ENCODE data around the gene BCCIP.

The BCCIP gene

GRCh38 chr10:125838802-125839575, 15.6 kb downstream of the BCCIP start:
- no peaks in the 10 kb centered on the region for H3K27me3 ChIP-seq (ENCODE audit: control insufficient read depth, insufficient read depth, low read length)
- H3K36me3 ChIP-seq (ENCODE audit: control insufficient read depth, insufficient read depth, low read length), result peaks cover 40% of the 10 kb centered on the region
- no peak overlapping the region for H3K9ac ChIP-seq (ENCODE audit: low read length)
- no peak overlapping the region for H3K27ac ChIP-seq (ENCODE audit: low read depth, low read length)
- H3K4me3 ChIP-seq (ENCODE audit: low read length), result no peak overlapping the region
- H3K4me1 ChIP-seq (ENCODE audit: control insufficient read depth, insufficient read depth, low read length), result no peaks in the 10 kb centered on the region

DNA sequence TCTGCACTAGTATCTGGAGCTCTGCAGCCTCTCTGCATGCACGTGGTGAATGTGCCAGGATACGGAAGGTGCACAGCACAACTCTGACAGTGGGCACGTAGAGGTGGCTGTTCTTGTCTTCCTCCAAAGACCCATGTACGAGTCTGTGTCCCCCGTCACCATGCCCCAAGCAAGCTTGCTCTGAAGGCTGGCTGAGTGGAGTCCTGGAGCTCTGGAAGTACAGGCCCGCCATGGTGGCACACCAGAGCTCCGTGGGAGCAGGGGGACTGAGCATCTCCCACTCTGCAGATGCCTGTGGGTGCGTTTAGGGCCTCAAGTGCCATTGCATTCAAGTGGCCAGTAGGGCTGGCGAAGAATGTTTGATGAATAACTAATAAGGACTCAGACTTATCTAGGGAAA, 17.1 kb downstream of the BCCIP start:
- H3K36me3 ChIP-seq (ENCODE audit: control insufficient read depth, insufficient read depth, low read length), result peaks cover 34% of the 10 kb centered on the region
- H3K27ac ChIP-seq (ENCODE audit: low read depth, low read length), result no peak overlapping the region
- no peak overlapping the region for H3K9ac ChIP-seq (ENCODE audit: low read length)
- H3K4me1 ChIP-seq (ENCODE audit: control insufficient read depth, insufficient read depth, low read length), result no peaks in the 10 kb centered on the region
- H3K4me3 ChIP-seq (ENCODE audit: low read length), result no peak overlapping the region
- H3K27me3 ChIP-seq (ENCODE audit: control insufficient read depth, insufficient read depth, low read length), result no peaks in the 10 kb centered on the region

DNA sequence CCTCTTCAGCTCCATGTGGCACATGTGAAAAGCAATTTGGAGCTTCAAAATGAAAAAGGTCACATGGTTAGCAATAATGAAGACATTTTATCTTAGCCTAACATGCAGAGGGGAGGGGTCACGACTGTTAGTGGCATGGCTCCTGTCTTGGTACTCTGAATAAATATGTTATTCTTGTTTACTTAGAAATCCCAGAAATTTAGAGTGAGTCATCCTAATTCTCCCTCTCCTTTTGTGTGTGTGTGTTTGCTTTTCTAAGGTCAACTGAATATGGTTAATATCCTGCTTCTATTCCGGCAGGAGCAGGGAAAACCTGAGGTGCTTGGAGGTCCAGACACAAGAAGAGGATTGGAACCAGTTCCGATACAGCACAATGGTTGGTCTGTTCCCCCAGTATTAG, 17.6 kb downstream of the BCCIP start:
- H3K36me3 ChIP-seq (ENCODE audit: control insufficient read depth, insufficient read depth, low read length), result peaks cover 32% of the 10 kb centered on the region
- H3K27ac ChIP-seq (ENCODE audit: low read depth, low read length), result no peak overlapping the region
- no peaks in the 10 kb centered on the region for H3K4me1 ChIP-seq (ENCODE audit: control insufficient read depth, insufficient read depth, low read length)
- H3K9ac ChIP-seq (ENCODE audit: low read length), result no peak overlapping the region
- H3K27me3 ChIP-seq (ENCODE audit: control insufficient read depth, insufficient read depth, low read length), result no peaks in the 10 kb centered on the region
- H3K4me3 ChIP-seq (ENCODE audit: low read length), result no peak overlapping the region

DNA sequence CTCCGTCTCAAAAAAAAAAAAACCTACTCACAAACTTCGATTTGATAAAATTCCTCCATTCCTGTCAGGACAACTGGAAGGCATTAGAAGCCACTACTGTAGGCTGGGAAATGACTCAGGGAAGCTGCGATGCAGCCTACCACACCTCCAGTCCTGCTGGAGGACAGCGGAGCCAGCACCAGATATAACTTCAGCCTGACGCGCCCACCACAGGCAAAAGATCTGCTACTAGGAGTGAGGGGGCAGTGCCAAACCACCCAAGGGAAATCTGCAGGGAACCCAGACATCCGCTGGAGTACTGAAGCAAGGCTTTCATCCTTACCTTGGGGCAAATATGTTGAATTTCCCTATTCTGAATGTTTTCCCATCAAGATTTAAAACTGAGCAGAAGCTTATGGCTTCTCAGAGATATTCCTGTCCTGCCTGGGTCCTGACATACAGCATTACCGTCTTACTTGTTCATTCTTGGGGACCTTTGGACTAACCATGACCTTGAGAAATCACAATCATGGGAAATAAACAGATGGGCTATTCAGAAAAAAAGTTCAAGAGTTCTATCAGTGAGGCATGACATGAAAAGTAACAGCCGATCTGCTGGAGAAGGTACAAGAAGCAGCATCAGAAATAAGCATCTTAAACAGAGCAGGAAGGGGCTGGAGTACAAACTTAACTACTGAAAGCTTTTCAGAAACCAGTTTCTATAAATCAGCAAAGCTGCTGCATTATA, 20.4 kb downstream of the BCCIP start:
- no peak overlapping the region for H3K9ac ChIP-seq (ENCODE audit: low read length)
- H3K27ac ChIP-seq (ENCODE audit: low read depth, low read length), result no peak overlapping the region
- H3K4me3 ChIP-seq (ENCODE audit: low read length), result no peak overlapping the region
- peaks cover 19% of the 10 kb centered on the region for H3K36me3 ChIP-seq (ENCODE audit: control insufficient read depth, insufficient read depth, low read length)
- no peaks in the 10 kb centered on the region for H3K4me1 ChIP-seq (ENCODE audit: control insufficient read depth, insufficient read depth, low read length)
- no peaks in the 10 kb centered on the region for H3K27me3 ChIP-seq (ENCODE audit: control insufficient read depth, insufficient read depth, low read length)

DNA sequence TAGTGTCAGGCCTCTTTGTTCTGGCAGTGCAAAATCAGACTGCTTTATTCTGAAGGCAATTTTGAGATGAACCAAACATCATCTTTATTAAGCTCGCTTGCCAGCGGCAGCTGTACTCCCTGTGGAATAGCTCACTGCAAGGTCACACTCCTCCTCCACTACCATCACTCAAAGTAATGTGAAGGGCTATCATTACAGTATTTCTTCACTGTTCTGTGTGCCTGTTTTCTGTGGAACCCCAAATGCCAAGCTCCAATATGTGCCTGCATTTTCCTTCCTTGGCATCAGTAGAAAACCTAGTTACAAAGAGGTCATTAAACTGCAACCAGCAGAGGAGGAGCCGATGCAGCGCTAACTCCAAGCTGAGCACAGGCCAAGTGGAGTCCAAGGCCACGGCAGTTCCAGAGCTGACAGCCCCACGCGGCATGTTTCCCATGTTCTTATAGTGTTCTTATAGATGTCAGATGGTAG, 21.4 kb downstream of the BCCIP start:
- no peak overlapping the region for H3K27ac ChIP-seq (ENCODE audit: low read depth, low read length)
- peaks cover 13% of the 10 kb centered on the region for H3K36me3 ChIP-seq (ENCODE audit: control insufficient read depth, insufficient read depth, low read length)
- no peak overlapping the region for H3K4me3 ChIP-seq (ENCODE audit: low read length)
- H3K27me3 ChIP-seq (ENCODE audit: control insufficient read depth, insufficient read depth, low read length), result no peaks in the 10 kb centered on the region
- H3K4me1 ChIP-seq (ENCODE audit: control insufficient read depth, insufficient read depth, low read length), result no peaks in the 10 kb centered on the region
- H3K9ac ChIP-seq (ENCODE audit: low read length), result no peak overlapping the region

DNA sequence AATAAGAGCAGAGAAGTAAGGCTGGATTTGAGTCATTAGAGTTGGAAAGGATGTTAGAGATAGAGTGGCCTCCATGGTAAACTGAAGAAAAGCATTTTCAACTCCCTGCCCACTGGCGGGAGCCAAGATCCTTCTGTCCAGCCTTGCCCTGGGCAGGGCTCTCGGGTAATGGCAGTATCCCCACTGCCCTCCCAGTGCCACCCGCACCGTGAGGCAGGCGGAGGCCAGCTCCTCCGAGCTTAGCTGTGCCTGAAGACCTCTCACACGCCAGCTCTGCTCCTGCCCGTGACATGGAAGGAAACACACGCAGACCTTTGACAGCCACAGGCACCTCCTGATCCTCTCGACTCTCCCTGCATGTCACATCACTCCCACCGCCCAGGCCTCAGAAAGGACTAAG, 22.3 kb downstream of the BCCIP start:
- no peak overlapping the region for H3K4me3 ChIP-seq (ENCODE audit: low read length)
- H3K36me3 ChIP-seq (ENCODE audit: control insufficient read depth, insufficient read depth, low read length), result peaks cover 10% of the 10 kb centered on the region
- H3K27me3 ChIP-seq (ENCODE audit: control insufficient read depth, insufficient read depth, low read length), result no peaks in the 10 kb centered on the region
- H3K9ac ChIP-seq (ENCODE audit: low read length), result no peak overlapping the region
- H3K27ac ChIP-seq (ENCODE audit: low read depth, low read length), result no peak overlapping the region
- no peaks in the 10 kb centered on the region for H3K4me1 ChIP-seq (ENCODE audit: control insufficient read depth, insufficient read depth, low read length)

GRCh38 chr10:125846894-125847293, 23.5 kb downstream of the BCCIP start:
- peaks cover 11% of the 10 kb centered on the region for H3K36me3 ChIP-seq (ENCODE audit: control insufficient read depth, insufficient read depth, low read length)
- no peaks in the 10 kb centered on the region for H3K27me3 ChIP-seq (ENCODE audit: control insufficient read depth, insufficient read depth, low read length)
- H3K4me3 ChIP-seq (ENCODE audit: low read length), result no peak overlapping the region
- H3K27ac ChIP-seq (ENCODE audit: low read depth, low read length), result no peak overlapping the region
- no peaks in the 10 kb centered on the region for H3K4me1 ChIP-seq (ENCODE audit: control insufficient read depth, insufficient read depth, low read length)
- H3K9ac ChIP-seq (ENCODE audit: low read length), result no peak overlapping the region

- Histone ChIP-seq H3K27ac (ENCODE audit: low read depth, low read length) (no peak overlapping the region), H3K27me3 (ENCODE audit: control insufficient read depth, insufficient read depth, low read length) (no peaks in the 10 kb centered on the region), H3K36me3 (ENCODE audit: control insufficient read depth, insufficient read depth, low read length) (peaks cover 14% of the 10 kb centered on the region), H3K9ac (ENCODE audit: low read length) (no peak overlapping the region), H3K4me3 (ENCODE audit: low read length) (no peak overlapping the region), H3K4me1 (ENCODE audit: control insufficient read depth, insufficient read depth, low read length) (no peaks in the 10 kb centered on the region)
These were observed 25.0 kb downstream of the BCCIP start for GRCh38 chr10:125848371-125848770.

GRCh38 chr10:125848857-125849256, 25.5 kb downstream of the BCCIP start:
- no peaks in the 10 kb centered on the region for H3K27me3 ChIP-seq (ENCODE audit: control insufficient read depth, insufficient read depth, low read length)
- peaks cover 16% of the 10 kb centered on the region for H3K36me3 ChIP-seq (ENCODE audit: control insufficient read depth, insufficient read depth, low read length)
- no peak overlapping the region for H3K9ac ChIP-seq (ENCODE audit: low read length)
- H3K4me3 ChIP-seq (ENCODE audit: low read length), result no peak overlapping the region
- H3K4me1 ChIP-seq (ENCODE audit: control insufficient read depth, insufficient read depth, low read length), result no peaks in the 10 kb centered on the region
- no peak overlapping the region for H3K27ac ChIP-seq (ENCODE audit: low read depth, low read length)

- Histone ChIP-seq H3K4me3 (ENCODE audit: low read length) (no peak overlapping the region), H3K27me3 (ENCODE audit: control insufficient read depth, insufficient read depth, low read length) (no peaks in the 10 kb centered on the region), H3K4me1 (ENCODE audit: control insufficient read depth, insufficient read depth, low read length) (no peaks in the 10 kb centered on the region), H3K36me3 (ENCODE audit: control insufficient read depth, insufficient read depth, low read length) (peaks cover 16% of the 10 kb centered on the region), H3K27ac (ENCODE audit: low read depth, low read length) (no peak overlapping the region), H3K9ac (ENCODE audit: low read length) (no peak overlapping the region)
These were observed 26.1 kb downstream of the BCCIP start for GRCh38 chr10:125849448-125849847.

GRCh38 chr10:125850766-125851731, 27.7 kb downstream of the BCCIP start:
- H3K4me1 ChIP-seq (ENCODE audit: control insufficient read depth, insufficient read depth, low read length), result no peaks in the 10 kb centered on the region

DNA sequence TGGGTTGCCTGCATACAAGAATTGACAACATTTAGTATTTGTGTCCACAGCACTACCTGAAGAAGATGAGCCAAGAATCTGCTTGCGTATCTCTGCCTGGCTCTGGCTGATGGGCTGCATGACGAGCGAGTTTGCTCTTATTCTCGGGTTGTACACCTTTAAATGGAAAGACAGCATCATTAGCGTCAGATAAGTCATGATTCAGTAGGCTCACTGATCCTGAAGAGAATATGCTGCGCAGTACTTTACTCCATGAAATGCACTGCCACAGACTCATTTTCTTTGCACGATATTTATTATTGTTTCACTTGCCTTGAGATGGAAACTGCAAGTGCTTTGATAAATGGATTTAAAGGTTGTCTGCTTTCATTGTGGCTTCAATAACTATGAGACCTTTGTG, 29.1 kb downstream of the BCCIP start:
- H3K9ac ChIP-seq (ENCODE audit: low read length), result no peak overlapping the region
- no peak overlapping the region for H3K4me3 ChIP-seq (ENCODE audit: low read length)
- no peak overlapping the region for H3K27ac ChIP-seq (ENCODE audit: low read depth, low read length)
- H3K4me1 ChIP-seq (ENCODE audit: control insufficient read depth, insufficient read depth, low read length), result no peaks in the 10 kb centered on the region
- H3K27me3 ChIP-seq (ENCODE audit: control insufficient read depth, insufficient read depth, low read length), result no peaks in the 10 kb centered on the region
- peaks cover 16% of the 10 kb centered on the region for H3K36me3 ChIP-seq (ENCODE audit: control insufficient read depth, insufficient read depth, low read length)

More at GRCh38 chr10:125850766-125851731, 27.7 kb downstream of the BCCIP start:
- Histone ChIP-seq H3K27ac (ENCODE audit: low read depth, low read length) (no peak overlapping the region), H3K36me3 (ENCODE audit: control insufficient read depth, insufficient read depth, low read length) (peaks cover 16% of the 10 kb centered on the region), H3K27me3 (ENCODE audit: control insufficient read depth, insufficient read depth, low read length) (no peaks in the 10 kb centered on the region), H3K9ac (ENCODE audit: low read length) (no peak overlapping the region), H3K4me3 (ENCODE audit: low read length) (no peak overlapping the region)

Measured in rectal smooth muscle tissue (tissue), 1 donor.